Transverse colon (tissue), 4 donors: ENCODE measurements around the gene EZR. TPM values are rescaled to one million over a fixed set of nuclear protein-coding genes. Genes with fewer than 3 reads are reported as not detected.
"Not testable (repeated sequence)": the region's sequence is repeated elsewhere in the genome, so short reads cannot be mapped to it uniquely, and the experiment has no call there.

Source experiments
- DNase-seq: peaks from one replicate; pipeline ENCODE4 v3.0.0-alpha.2; 2019
- H3K27ac ChIP-seq, 4 donors: fragments of 200-600 bp; sonication (generic); 2 replicates each; pipeline ENCODE4 v1.5.1; 2016 to 2018; ENCODE audit warnings: inconsistent platforms in 4 of 4
- H3K27me3 ChIP-seq: fragments of 200-600 bp; sonication (generic); 2 replicates; pipeline ENCODE4 v1.5.1; 2017; ENCODE audit warnings: inconsistent platforms
- H3K36me3 ChIP-seq, 4 donors: fragments of 200-600 bp; sonication (generic); 2 replicates each; pipeline ENCODE4 v1.5.1; 2017 to 2019; ENCODE audit warnings: inconsistent platforms in 4 of 4
- H3K4me1 ChIP-seq, 4 donors: fragments of 200-600 bp; sonication (generic); 2 replicates each; pipeline ENCODE4 v1.5.1; 2017 to 2020; ENCODE audit warnings: inconsistent platforms in 4 of 4
- H3K4me3 ChIP-seq, 4 donors: fragments of 200-600 bp; sonication (generic); 1 replicate in 1 of 4; 2 replicates in 3 of 4; pipeline versions ENCODE4 v1.5.1 to v1.6.1; 2017 to 2019; ENCODE audit warnings: inconsistent platforms in 4 of 4
- H3K9me3 ChIP-seq, 2 donors: fragments of 200-600 bp; sonication (generic); 2 replicates each; pipeline ENCODE4 v1.5.1; 2017 to 2019; ENCODE audit warnings: inconsistent platforms in 2 of 2
- EP300 ChIP-seq: sonication (generic); formaldehyde crosslinking; IDR thresholded peaks from one replicate; pipeline ENCODE4 v1.6.1; 2017; ENCODE audit warnings: antibody characterized with exemption, low read depth
- POLR2A ChIP-seq: fragments of 450-650 bp; IDR thresholded peaks from one replicate; pipeline ENCODE4 v1.6.1; 2016; ENCODE audit warnings: antibody characterized with exemption, mild to moderate bottlenecking, moderate library complexity
- POLR2AphosphoS5 ChIP-seq, 3 donors: sonication (generic); formaldehyde crosslinking; IDR thresholded peaks; one replicate each; pipeline ENCODE4 v1.6.1; 2016; ENCODE audit warnings: antibody characterized with exemption in 3 of 3
- WGBS, 2 donors: methylation state at CpG; one replicate each; pipeline ENCODE4 v1.1.5; 2018; ENCODE audit warnings: low coverage in 1 of 2; 5-methylcytosine and 5-hydroxymethylcytosine counted together
- in situ Hi-C, 4 donors: fragments of 200-750 bp; cut with MboI; loops; one replicate each; pipeline versions ENCODE4 v1.15.0 to v1.15.1; 2017; ENCODE audit warnings: low sequenced_read_pairs in 3 of 4, low pct_ligation_motif_present in 1 of 4, low pct_unique_long_range_greater_than_20kb in 1 of 4
- intact Hi-C: fragments of 100-400 bp; cut with DNase I; formaldehyde crosslinking; loops from one replicate; pipeline ENCODE4 v1.15.1; 2023; ENCODE audit warnings: low total_unique reads
- total RNA-seq, 4 donors: library from RNA; depleted of rRNA; stranded (reverse); fragments of >200 nt; gene quantifications; one replicate each; pipeline ENCODE4 v1.1.0, GENCODE V29; 2016
- TF ChIP-seq, protein P1 (sequence below), 5 experiments: fragments of 200-600 bp in 3 of 5; fragments of 450-650 bp in 2 of 5; sonication (generic) in 3 of 5; IDR thresholded peaks; 1 replicate in 2 of 5; 2 replicates in 3 of 5; pipeline ENCODE4 v1.5.1; 2016 to 2017; ENCODE audit warnings: antibody characterized with exemption in 5 of 5, inconsistent platforms in 3 of 5, mild to moderate bottlenecking in 2 of 5, moderate library complexity in 1 of 5

Gene EZR
- total RNA-seq, 4 donors from 2014 or later = 149 to 430 (median 319) TPM

GRCh38 chr6:158836625-158837311, 17.6 kb upstream of the EZR start:
- peaks cover 0 to 14% (median 6%) of the 10 kb centered on the region in 4 donors for H3K4me1 ChIP-seq
- DNase-seq = no peak
- no peaks in the 10 kb centered on the region for H3K27me3 ChIP-seq
- no peaks in the 10 kb centered on the region for H3K36me3 ChIP-seq
- WGBS, 2 donors = 82% methylated on average over 11 of the region's 11 CpGs; no CpG with 5 or more reads in 1 of the 2 donors
- intact Hi-C loops = no loop called here
- H3K4me3 ChIP-seq = no peak overlapping the region
- H3K27ac ChIP-seq = no peak overlapping the region
- TF ChIP-seq, protein P1, sequence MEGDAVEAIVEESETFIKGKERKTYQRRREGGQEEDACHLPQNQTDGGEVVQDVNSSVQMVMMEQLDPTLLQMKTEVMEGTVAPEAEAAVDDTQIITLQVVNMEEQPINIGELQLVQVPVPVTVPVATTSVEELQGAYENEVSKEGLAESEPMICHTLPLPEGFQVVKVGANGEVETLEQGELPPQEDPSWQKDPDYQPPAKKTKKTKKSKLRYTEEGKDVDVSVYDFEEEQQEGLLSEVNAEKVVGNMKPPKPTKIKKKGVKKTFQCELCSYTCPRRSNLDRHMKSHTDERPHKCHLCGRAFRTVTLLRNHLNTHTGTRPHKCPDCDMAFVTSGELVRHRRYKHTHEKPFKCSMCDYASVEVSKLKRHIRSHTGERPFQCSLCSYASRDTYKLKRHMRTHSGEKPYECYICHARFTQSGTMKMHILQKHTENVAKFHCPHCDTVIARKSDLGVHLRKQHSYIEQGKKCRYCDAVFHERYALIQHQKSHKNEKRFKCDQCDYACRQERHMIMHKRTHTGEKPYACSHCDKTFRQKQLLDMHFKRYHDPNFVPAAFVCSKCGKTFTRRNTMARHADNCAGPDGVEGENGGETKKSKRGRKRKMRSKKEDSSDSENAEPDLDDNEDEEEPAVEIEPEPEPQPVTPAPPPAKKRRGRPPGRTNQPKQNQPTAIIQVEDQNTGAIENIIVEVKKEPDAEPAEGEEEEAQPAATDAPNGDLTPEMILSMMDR (IDR thresholded peaks at IDR 0.05) = no peak
- TF ChIP-seq POLR2AphosphoS5 (IDR thresholded peaks at IDR 0.05) = no peak
- no peak for TF ChIP-seq EP300
- TF ChIP-seq POLR2A = no peak
- in situ Hi-C loops = no loop called here
- H3K9me3 ChIP-seq = no peaks in the 10 kb centered on the region

DNA sequence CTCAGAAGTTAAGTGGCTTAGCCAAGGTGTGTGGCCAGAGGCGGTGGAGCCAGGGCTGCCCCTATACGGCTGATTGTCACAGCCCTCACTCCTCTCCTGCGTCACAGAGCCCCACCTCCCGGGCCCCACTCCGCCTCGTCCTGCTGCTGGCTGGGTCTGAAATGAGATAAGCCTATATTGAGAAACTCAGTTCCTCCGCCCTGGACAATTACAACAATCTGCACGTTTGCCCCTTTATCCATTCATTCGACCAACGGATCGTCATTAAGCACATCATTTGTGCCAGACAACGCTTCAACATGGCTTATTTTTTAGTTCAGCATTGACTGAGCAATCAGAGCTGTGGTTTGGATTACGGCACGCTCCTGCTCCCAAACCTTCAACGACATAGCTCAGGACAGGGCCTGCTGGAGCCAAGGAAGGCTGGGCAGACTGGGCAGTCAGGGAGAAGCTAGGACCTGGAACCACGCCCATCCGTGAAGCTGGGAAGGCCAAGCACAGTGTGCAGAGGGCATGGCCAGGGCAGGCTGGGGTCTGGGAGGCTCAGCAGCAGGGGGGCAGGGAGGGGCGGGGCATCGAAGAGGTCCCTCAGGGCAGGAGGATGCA, 16.6 kb upstream of the EZR start:
- intact Hi-C loops (no loop called here), in situ Hi-C loops (no loop called here)
- H3K27me3 ChIP-seq = no peaks in the 10 kb centered on the region
- no peaks in the 10 kb centered on the region for H3K9me3 ChIP-seq
- no peaks in the 10 kb centered on the region for H3K36me3 ChIP-seq
- DNase-seq = peak; percentile 63
- H3K27ac ChIP-seq = peak overlapping the region in 3 of 4 donors; percentile 49 to 70 (median 55)
- WGBS, 2 donors = 52 to 57% methylated on average over 13 to 19 of the region's 19 CpGs
- H3K4me1 ChIP-seq = peaks cover 0 to 14% (median 6%) of the 10 kb centered on the region in 4 donors
- TF ChIP-seq EP300 (no peak), POLR2A (no peak), POLR2AphosphoS5 (IDR thresholded peaks at IDR 0.05) (no peak)
- TF ChIP-seq, protein P1 (IDR thresholded peaks at IDR 0.05) = no peak
- no peak overlapping the region for H3K4me3 ChIP-seq

DNA sequence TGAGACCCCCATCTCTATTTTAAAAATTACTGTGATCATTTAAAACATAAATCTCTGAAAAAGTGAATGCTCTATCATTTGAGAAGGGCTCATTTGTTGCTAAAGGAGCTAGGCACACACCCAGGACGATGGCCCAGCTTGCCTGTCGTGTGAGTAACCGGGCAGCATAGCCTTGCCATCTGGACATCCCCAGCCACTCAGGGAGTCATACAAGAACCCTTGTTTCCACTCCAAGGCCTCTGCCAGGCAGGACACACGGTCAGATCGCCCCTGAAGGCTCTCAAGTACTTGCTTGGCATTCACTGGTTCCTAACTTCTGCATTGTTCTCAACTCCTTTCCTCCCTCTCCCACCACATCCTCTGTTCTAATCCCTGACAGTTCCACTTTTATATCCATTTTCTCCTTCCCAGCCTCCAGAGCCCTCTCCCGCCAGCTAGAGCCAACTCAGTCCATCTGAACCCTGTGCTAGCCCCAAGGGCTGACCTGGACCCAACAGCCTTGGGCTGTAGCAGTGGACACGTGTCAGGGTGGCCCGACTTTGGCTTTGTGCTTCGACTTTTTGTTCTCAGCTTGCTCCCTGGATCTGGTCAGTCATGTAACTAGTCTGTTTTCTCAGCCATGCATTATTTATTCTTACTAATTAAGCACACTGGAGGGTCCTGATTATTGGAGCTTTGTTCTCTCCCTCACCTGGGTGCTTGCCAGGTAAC, 15.7 kb upstream of the EZR start:
- H3K36me3 ChIP-seq = no peaks in the 10 kb centered on the region
- peaks cover 0 to 14% (median 6%) of the 10 kb centered on the region in 4 donors for H3K4me1 ChIP-seq
- DNase-seq = no peak
- 86 to 88% methylated on average over 5 to 9 of the region's 9 CpGs for WGBS, 2 donors
- intact Hi-C loops = no loop called here
- no peak overlapping the region for H3K4me3 ChIP-seq
- H3K27me3 ChIP-seq = no peaks in the 10 kb centered on the region
- no peaks in the 10 kb centered on the region for H3K9me3 ChIP-seq
- H3K27ac ChIP-seq = peak overlapping the region in 2 of 4 donors; percentile 49 to 70
- in situ Hi-C loops = no loop called here
- TF ChIP-seq EP300 = no peak
- TF ChIP-seq POLR2AphosphoS5 (IDR thresholded peaks at IDR 0.05) = no peak
- TF ChIP-seq POLR2A = no peak
- TF ChIP-seq, protein P1 (IDR thresholded peaks at IDR 0.05) = no peak

GRCh38 chr6:158832807-158833206, 13.6 kb upstream of the EZR start:
- H3K4me3 ChIP-seq, DNase-seq, in situ Hi-C loops, intact Hi-C loops, H3K27ac ChIP-seq, H3K27me3 ChIP-seq, H3K9me3 ChIP-seq, H3K36me3 ChIP-seq: not testable (repeated sequence)
- H3K4me1 ChIP-seq = peaks cover 0 to 14% (median 6%) of the 10 kb centered on the region in 4 donors
- 88 to 90% methylated on average over 8 to 9 of the region's 9 CpGs for whole genome bisulfite sequencing, 2 donors
